GM23248 (cell line): ENCODE results near the gene HRH1. TPM values are rescaled to one million over a fixed set of nuclear protein-coding genes. Genes with fewer than 3 reads are reported as not detected.
"Not testable (repeated sequence)": the region's sequence is repeated elsewhere in the genome, so short reads cannot be mapped to it uniquely, and the experiment has no call there.

ENCODE experiments used
- DNase-seq: peaks from one replicate; pipeline ENCODE4 v3.0.0-alpha.2; 2015
- H2AFZ ChIP-seq: fragments of 200-600 bp; sonication (generic); 2 replicates; pipeline ENCODE4 v1.6.1; 2016; ENCODE audit warnings: antibody characterized with exemption
- H3F3A ChIP-seq: fragments of 200-600 bp; sonication (generic); 2 replicates; pipeline ENCODE4 v1.6.1; 2016; ENCODE audit warnings: mild to moderate bottlenecking, antibody characterized with exemption, mixed run types; ENCODE audit not compliant: insufficient read depth
- H3K27ac ChIP-seq: fragments of 200-600 bp; sonication (generic); 2 replicates; pipeline ENCODE4 v1.5.1; 2016; ENCODE audit warnings: mild to moderate bottlenecking
- H3K27me3 ChIP-seq: fragments of 200-600 bp; sonication (generic); replicated peaks from 2 replicates; pipeline ENCODE4 v1.6.1; 2016; ENCODE audit warnings: mild to moderate bottlenecking; ENCODE audit not compliant: insufficient read depth
- H3K36me3 ChIP-seq: fragments of 200-600 bp; sonication (generic); 2 replicates; pipeline ENCODE4 v1.6.1; 2016; ENCODE audit warnings: low read depth, mild to moderate bottlenecking
- H3K4me1 ChIP-seq: fragments of 200-600 bp; sonication (generic); 2 replicates; pipeline ENCODE4 v1.6.1; 2016; ENCODE audit warnings: mild to moderate bottlenecking; ENCODE audit not compliant: insufficient read depth
- H3K4me2 ChIP-seq: fragments of 200-600 bp; sonication (generic); one replicate; pipeline ENCODE4 v1.6.1; 2016; ENCODE audit warnings: mild to moderate bottlenecking; ENCODE audit not compliant: unreplicated experiment
- H3K4me3 ChIP-seq: fragments of 200-600 bp; sonication (generic); 2 replicates; pipeline ENCODE4 v1.5.1; 2016; ENCODE audit warnings: mild to moderate bottlenecking
- H3K79me2 ChIP-seq: fragments of 200-600 bp; sonication (generic); 2 replicates; pipeline ENCODE4 v1.6.1; 2016; ENCODE audit warnings: mild to moderate bottlenecking; ENCODE audit not compliant: insufficient read depth
- H3K9ac ChIP-seq: fragments of 200-600 bp; sonication (generic); 2 replicates; pipeline ENCODE4 v1.6.1; 2016; ENCODE audit warnings: mild to moderate bottlenecking
- H3K9me2 ChIP-seq: fragments of 200-600 bp; sonication (generic); 2 replicates; pipeline ENCODE4 v1.6.1; 2016; ENCODE audit warnings: mixed run types, mild to moderate bottlenecking, moderate library complexity; ENCODE audit not compliant: insufficient read depth
- H3K9me3 ChIP-seq: fragments of 200-600 bp; sonication (generic); one replicate; pipeline ENCODE4 v1.6.1; 2017; ENCODE audit warnings: low read depth
- H4K20me1 ChIP-seq: fragments of 200-600 bp; sonication (generic); 2 replicates; pipeline ENCODE4 v1.6.0; 2016; ENCODE audit not compliant: insufficient read depth
- EZH2 ChIP-seq: fragments of 200-600 bp; sonication (generic); IDR thresholded peaks from 2 replicates; pipeline ENCODE4 v1.6.1; 2018; ENCODE audit warnings: antibody characterized with exemption, mild to moderate bottlenecking; ENCODE audit not compliant: insufficient read depth, poor library complexity, severe bottlenecking
- EZH2phosphoT487 ChIP-seq: fragments of 200-600 bp; sonication (generic); IDR thresholded peaks from 2 replicates; pipeline ENCODE4 v1.6.1; 2018; ENCODE audit warnings: antibody characterized with exemption, moderate library complexity, mild to moderate bottlenecking, low read depth; ENCODE audit not compliant: insufficient read depth
- WGBS, 2 experiments: methylation state at CpG; one replicate each; pipeline ENCODE4 v1.1.6; 2015 to 2017; ENCODE audit warnings: low lambda C conversion rate in 2 of 2, low coverage in 1 of 2; ENCODE audit errors: missing lambda C conversion rate in 2 of 2; 5-methylcytosine and 5-hydroxymethylcytosine counted together
- in situ Hi-C: fragments of 300-500 bp; cut with MboI; formaldehyde crosslinking; loops from 2 replicates; pipeline ENCODE4 v1.15.0; 2020
- polyA plus RNA-seq: library from polyadenylated mRNA; unstranded; fragments of >200 nt; fragmentation: Nextera tagmentation; extraction: Ambion mirVana; gene quantifications from 2 replicates; pipeline ENCODE4 v1.2.1, GENCODE V29; 2016
- total RNA-seq: library from RNA; depleted of rRNA; stranded (reverse); fragments of >200 nt; shearing (Covaris generic); gene quantifications from 2 replicates; pipeline ENCODE4 v1.2.3, GENCODE V29; 2014

HRH1 gene
- total and polyA plus RNA-seq, 2 experiments from 2014 or later = 7.1 to 9.0 TPM

DNA sequence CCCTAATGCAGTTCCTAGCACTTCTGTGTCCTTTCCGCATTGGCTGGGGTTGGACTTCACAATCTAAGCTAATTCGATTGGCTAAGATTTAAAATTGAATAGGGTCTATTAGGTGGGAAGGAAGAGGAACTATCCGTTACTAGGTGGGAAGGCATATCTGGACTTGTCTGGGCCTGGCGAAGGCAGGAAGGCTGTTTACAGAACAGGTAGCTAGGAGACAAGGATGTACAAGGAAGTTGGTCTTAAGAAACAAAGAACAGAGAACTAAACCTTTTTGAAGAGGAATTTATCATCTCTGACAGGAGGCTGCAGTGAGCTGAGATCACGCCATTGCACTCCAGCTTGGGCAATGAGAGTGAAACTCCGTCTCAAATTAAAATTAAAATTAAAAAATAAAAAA is 100.6 kb downstream of the HRH1 start:
- no peak overlapping the region for H3K4me3 ChIP-seq
- 92 to 97% methylated on average over 6 of the region's 6 CpGs for WGBS, 2 experiments
- no peaks in the 10 kb centered on the region for H3K9me3 ChIP-seq
- DNase-seq = no peak
- H3K27ac ChIP-seq = no peak overlapping the region
- H4K20me1 ChIP-seq = no peaks in the 10 kb centered on the region
- H3K9ac ChIP-seq = no peak overlapping the region
- TF ChIP-seq EZH2 = no peak
- no peak for TF ChIP-seq EZH2phosphoT487
- no peaks in the 10 kb centered on the region for H3K9me2 ChIP-seq
- H3K4me2 ChIP-seq = no peak overlapping the region
- H3K79me2 ChIP-seq = peaks cover 29% of the 10 kb centered on the region
- in situ Hi-C loops = no loop called here
- no peaks in the 10 kb centered on the region for H3K4me1 ChIP-seq
- no peak overlapping the region for H2AFZ ChIP-seq
- H3F3A ChIP-seq = no peaks in the 10 kb centered on the region
- no peaks in the 10 kb centered on the region for H3K36me3 ChIP-seq
- no peaks in the 10 kb centered on the region for H3K27me3 ChIP-seq

DNA sequence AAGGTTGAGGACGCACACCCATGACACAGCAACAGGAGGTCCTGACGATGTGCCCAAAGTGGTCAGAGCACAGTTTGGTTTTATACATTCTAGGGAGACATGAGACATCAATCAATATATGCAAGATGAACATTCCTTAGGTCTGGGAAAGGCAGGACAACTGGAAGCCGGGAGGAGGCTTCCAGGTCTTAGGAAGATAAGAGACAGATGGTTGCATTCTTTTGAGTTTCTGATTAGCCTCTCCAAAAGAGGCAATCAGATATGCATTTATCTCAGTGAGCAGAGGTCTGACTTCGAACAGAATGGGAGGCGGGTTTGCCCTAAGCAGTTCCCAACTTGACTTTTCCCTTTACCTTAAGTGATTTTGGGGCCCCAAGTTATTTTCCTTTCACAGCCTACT is 101.2 kb downstream of the HRH1 start:
- WGBS, 2 experiments = 98 to 100% methylated on average over 5 of the region's 5 CpGs

DNA sequence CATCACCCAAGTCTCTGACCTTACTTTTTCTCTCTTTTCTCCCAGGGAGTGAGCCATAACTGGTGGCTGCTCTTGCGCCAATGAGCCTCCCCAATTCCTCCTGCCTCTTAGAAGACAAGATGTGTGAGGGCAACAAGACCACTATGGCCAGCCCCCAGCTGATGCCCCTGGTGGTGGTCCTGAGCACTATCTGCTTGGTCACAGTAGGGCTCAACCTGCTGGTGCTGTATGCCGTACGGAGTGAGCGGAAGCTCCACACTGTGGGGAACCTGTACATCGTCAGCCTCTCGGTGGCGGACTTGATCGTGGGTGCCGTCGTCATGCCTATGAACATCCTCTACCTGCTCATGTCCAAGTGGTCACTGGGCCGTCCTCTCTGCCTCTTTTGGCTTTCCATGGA is 104.7 kb downstream of the HRH1 start:
- TF ChIP-seq EZH2 (no peak), EZH2phosphoT487 (no peak)
- Histone ChIP-seq H2AFZ (no peak overlapping the region), H3K27ac (no peak overlapping the region), H3K9ac (no peak overlapping the region), H3K4me3 (no peak overlapping the region), H3K4me2 (no peak overlapping the region), H3K9me3 (no peaks in the 10 kb centered on the region), H3K36me3 (0 out of 2 replicates have a peak, but pooled peaks cover 6% of the 10 kb centered on the region), H3K4me1 (no peaks in the 10 kb centered on the region), H3K9me2 (no peaks in the 10 kb centered on the region), H3K27me3 (no peaks in the 10 kb centered on the region), H4K20me1 (no peaks in the 10 kb centered on the region), H3K79me2 (peaks cover 18% of the 10 kb centered on the region; the same call in 1 of the 2 replicates), H3F3A (no peaks in the 10 kb centered on the region)
- 97 to 100% methylated on average over 8 to 11 of the region's 11 CpGs for WGBS, 2 experiments
- in situ Hi-C loops = no loop called here
- no peak for DNase-seq

More for the DNA sequence above, 101.2 kb downstream of the HRH1 start:
- H3K27ac ChIP-seq, H3K36me3 ChIP-seq, H4K20me1 ChIP-seq, H3K4me1 ChIP-seq, H3K4me3 ChIP-seq, H3K9me3 ChIP-seq, in situ Hi-C loops, H3K27me3 ChIP-seq, H3F3A ChIP-seq, H3K9me2 ChIP-seq, H3K9ac ChIP-seq, DNase-seq, H3K4me2 ChIP-seq, H2AFZ ChIP-seq: not testable (repeated sequence)
- H3K79me2 ChIP-seq = peaks cover 34% of the 10 kb centered on the region

DNA sequence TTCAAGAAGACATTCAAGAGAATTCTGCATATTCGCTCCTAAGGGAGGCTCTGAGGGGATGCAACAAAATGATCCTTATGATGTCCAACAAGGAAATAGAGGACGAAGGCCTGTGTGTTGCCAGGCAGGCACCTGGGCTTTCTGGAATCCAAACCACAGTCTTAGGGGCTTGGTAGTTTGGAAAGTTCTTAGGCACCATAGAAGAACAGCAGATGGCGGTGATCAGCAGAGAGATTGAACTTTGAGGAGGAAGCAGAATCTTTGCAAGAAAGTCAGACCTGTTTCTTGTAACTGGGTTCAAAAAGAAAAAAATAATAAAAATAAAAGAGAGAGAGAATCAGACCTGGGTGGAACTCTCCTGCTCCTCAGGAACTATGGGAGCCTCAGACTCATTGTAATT is 106.2 kb downstream of the HRH1 start:
- no peaks in the 10 kb centered on the region for H3K9me3 ChIP-seq
- H3K9me2 ChIP-seq = no peaks in the 10 kb centered on the region
- no peak overlapping the region for H3K27ac ChIP-seq
- TF ChIP-seq EZH2phosphoT487 (no peak), EZH2 (no peak)
- peaks cover 14% of the 10 kb centered on the region; the same call in 1 of the 2 replicates for H3K79me2 ChIP-seq
- H3K4me1 ChIP-seq = no peaks in the 10 kb centered on the region
- H2AFZ ChIP-seq = no peak overlapping the region
- no peak overlapping the region for H3K4me3 ChIP-seq
- no peaks in the 10 kb centered on the region for H3F3A ChIP-seq
- H4K20me1 ChIP-seq = no peaks in the 10 kb centered on the region
- in situ Hi-C loops = no loop called here
- 88 to 95% methylated on average over 3 of the region's 3 CpGs for WGBS, 2 experiments
- no peak overlapping the region for H3K9ac ChIP-seq
- H3K4me2 ChIP-seq = no peak overlapping the region
- no peak for DNase-seq
- 0 out of 2 replicates have a peak, but pooled peaks cover 6% of the 10 kb centered on the region for H3K36me3 ChIP-seq
- no peaks in the 10 kb centered on the region for H3K27me3 ChIP-seq

DNA sequence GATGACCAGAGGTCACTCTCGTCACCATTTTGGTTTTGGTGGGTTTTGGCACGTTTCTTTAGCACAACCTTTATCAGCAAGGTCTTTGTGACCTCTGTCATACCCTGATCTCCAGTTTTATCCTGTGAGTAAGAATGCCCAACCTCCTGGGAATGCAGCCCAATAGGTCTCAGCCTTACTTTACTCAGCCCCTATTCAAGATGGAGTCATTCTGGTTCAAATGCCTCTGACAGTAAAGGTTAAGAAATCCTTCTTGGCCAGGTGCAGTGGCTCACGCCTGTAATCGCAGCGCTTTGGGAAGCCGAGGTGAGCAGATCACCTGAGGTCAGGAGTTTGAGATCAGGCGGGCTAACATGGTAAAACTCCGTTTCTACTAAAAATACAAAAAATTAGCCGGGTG is 114.7 kb downstream of the HRH1 start:
- Histone ChIP-seq H3K27ac (no peak overlapping the region), H3K9me2 (no peaks in the 10 kb centered on the region), H3K9ac (no peak overlapping the region), H3K4me3 (no peak overlapping the region), H3K36me3 (no peaks in the 10 kb centered on the region), H3K27me3 (no peaks in the 10 kb centered on the region), H3K79me2 (peaks cover 18% of the 10 kb centered on the region), H3F3A (no peaks in the 10 kb centered on the region), H3K4me1 (peaks cover 9% of the 10 kb centered on the region), H4K20me1 (no peaks in the 10 kb centered on the region), H2AFZ (no peak overlapping the region), H3K4me2 (no peak overlapping the region), H3K9me3 (no peaks in the 10 kb centered on the region)
- TF ChIP-seq EZH2 (no peak), EZH2phosphoT487 (no peak)
- 75 to 85% methylated on average over 9 of the region's 9 CpGs for WGBS, 2 experiments
- no peak for DNase-seq
- in situ Hi-C loops = no loop called here
